SK-N-MC (cell line): Measurements from ENCODE around the gene TEX30.

Experiments used
- EZH2 ChIP-seq: fragments of 200-600 bp; sonication (generic); IDR thresholded peaks from one replicate; pipeline ENCODE4 v1.6.1; 2017; ENCODE audit warnings: antibody characterized with exemption
- POLR2AphosphoS5 ChIP-seq: IDR thresholded peaks from 2 replicates; pipeline ENCODE4 v1.6.1; 2012; ENCODE audit warnings: mild to moderate bottlenecking, low read depth, low read length, borderline replicate concordance

GRCh38 chr13:102742506-102742905 is 31.1 kb downstream of the TEX30 start:
- TF ChIP-seq POLR2AphosphoS5, result no peak
- TF ChIP-seq EZH2, result no peak
